ENCODE results near the gene SLC1A1. TPM values are rescaled to one million over a fixed set of nuclear protein-coding genes. Genes with fewer than 3 reads are reported as not detected.
A peak's percentile ranks its signal among the peaks of the same experiment; 100 is the strongest.

Gene SLC1A1
- total and polyA plus RNA-seq, 3 experiments from 2014 or later: 0.09 TPM; not detected in 2

DNA sequence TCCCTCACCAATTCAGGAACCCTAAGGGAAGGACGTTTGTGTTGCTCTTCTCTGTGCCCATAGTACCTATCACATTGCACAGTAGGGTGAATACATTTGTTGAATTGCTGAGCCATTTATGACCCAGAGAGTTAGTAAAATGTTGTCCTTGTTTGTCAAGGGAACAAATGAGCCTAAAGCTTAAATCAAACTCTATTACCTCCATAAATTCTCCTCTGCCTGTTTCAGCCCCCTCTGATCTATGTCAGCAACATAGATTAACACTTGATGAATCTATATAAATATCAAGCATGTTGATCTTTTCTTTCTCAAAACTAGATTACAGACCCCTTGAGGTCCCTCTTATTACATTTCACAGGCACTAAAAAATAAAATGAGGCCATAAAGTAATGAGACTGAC lies 7.1 kb downstream of the SLC1A1 start:
- no peaks in the 10 kb centered on the region for H3K36me3 ChIP-seq (ENCODE audit: insufficient read depth, low read length)
- CTCF ChIA-PET: no interaction called here
- peak overlapping the region in 1 of 8 donors; percentile 37 for H3K27ac Mint-ChIP-seq
- peaks cover 15 to 56% of the 10 kb centered on the region in 2 donors for H3K27me3 Mint-ChIP-seq
- H3K4me1 Mint-ChIP-seq: no peaks in the 10 kb centered on the region
- no peak for DNase-seq
- no peak overlapping the region for H3K4me3 ChIP-seq (ENCODE audit: low read length)
- H3K27me3 ChIP-seq (ENCODE audit: insufficient read depth, low read length, poor library complexity, severe bottlenecking): peaks cover 9% of the 10 kb centered on the region
- no peak overlapping the region for H3K4me3 Mint-ChIP-seq
- POLR2A ChIA-PET: no interaction called here
- peaks cover 0 to 5% (median 2%) of the 10 kb centered on the region in 3 donors for H3K36me3 Mint-ChIP-seq
- no peak overlapping the region for H3K27ac ChIP-seq (ENCODE audit: low read depth, low read length)
- no peaks in the 10 kb centered on the region for H3K9me3 ChIP-seq (ENCODE audit: low read length)
- H3K4me1 ChIP-seq (ENCODE audit: insufficient read depth, low read length): no peaks in the 10 kb centered on the region
- H3K9me3 Mint-ChIP-seq: no peaks in the 10 kb centered on the region

DNA sequence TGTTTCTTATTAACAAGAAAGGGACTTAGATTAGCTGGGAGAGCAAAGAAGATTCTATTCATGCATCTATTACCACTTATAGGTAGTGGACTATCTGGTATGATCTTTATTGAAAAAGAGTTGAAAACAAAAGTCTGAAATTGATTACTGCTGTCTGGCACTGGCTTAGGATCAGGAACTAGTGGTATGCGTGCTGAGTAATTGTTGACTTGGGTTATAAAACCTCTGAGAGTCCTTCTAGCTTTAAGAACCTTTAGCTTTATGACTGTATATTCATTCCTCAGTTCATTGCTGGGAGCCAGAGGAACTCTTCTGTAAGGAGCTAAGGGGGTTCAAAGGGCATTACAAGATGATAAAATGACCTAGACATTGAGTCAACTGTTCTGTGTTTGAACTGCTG lies 7.6 kb downstream of the SLC1A1 start:
- Histone ChIP-seq H3K4me3 (ENCODE audit: low read length) (no peak overlapping the region), H3K27ac (ENCODE audit: low read depth, low read length) (no peak overlapping the region), H3K27me3 (ENCODE audit: insufficient read depth, low read length, poor library complexity, severe bottlenecking) (peaks cover 6% of the 10 kb centered on the region), H3K9me3 (ENCODE audit: low read length) (no peaks in the 10 kb centered on the region), H3K4me1 (ENCODE audit: insufficient read depth, low read length) (no peaks in the 10 kb centered on the region), H3K36me3 (ENCODE audit: insufficient read depth, low read length) (no peaks in the 10 kb centered on the region)
- H3K4me1 Mint-ChIP-seq: no peaks in the 10 kb centered on the region
- peaks cover 0 to 5% (median 2%) of the 10 kb centered on the region in 3 donors for H3K36me3 Mint-ChIP-seq
- H3K4me3 Mint-ChIP-seq: no peak overlapping the region
- DNase-seq: no peak
- CTCF ChIA-PET: no interaction called here
- no peak overlapping the region for H3K27ac Mint-ChIP-seq
- H3K27me3 Mint-ChIP-seq: peaks cover 14 to 53% of the 10 kb centered on the region in 2 donors
- H3K9me3 Mint-ChIP-seq: no peaks in the 10 kb centered on the region
- POLR2A ChIA-PET: no interaction called here

DNA sequence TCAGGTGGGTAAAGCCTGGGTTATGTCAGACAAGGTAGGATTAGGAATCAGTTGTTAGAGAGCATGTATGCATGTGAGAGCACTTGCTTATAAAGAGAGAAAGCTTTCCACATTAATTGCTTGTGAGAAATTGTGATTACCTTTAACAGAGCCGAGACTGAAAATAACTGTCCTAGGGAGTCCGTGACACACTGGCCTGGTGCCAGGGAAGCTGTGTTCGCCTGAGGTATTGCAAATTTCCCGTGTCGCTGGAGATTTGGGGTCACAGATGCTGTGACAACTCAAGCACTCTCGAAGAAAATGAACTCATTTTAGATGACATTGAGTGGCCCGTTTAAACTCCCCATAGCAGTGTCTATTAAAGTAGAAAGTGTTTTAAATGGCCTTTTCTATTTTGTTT lies 9.6 kb downstream of the SLC1A1 start:
- H3K36me3 ChIP-seq (ENCODE audit: insufficient read depth, low read length): no peaks in the 10 kb centered on the region
- H3K36me3 Mint-ChIP-seq: peaks cover 0 to 5% (median 2%) of the 10 kb centered on the region in 3 donors
- no peak for DNase-seq
- no peak overlapping the region for H3K4me3 Mint-ChIP-seq
- no peak overlapping the region for H3K27ac ChIP-seq (ENCODE audit: low read depth, low read length)
- no peaks in the 10 kb centered on the region for H3K4me1 ChIP-seq (ENCODE audit: insufficient read depth, low read length)
- H3K27me3 ChIP-seq (ENCODE audit: insufficient read depth, low read length, poor library complexity, severe bottlenecking): no peaks in the 10 kb centered on the region
- H3K4me1 Mint-ChIP-seq: no peaks in the 10 kb centered on the region
- H3K4me3 ChIP-seq (ENCODE audit: low read length): no peak overlapping the region
- peaks cover 10 to 41% of the 10 kb centered on the region in 2 donors for H3K27me3 Mint-ChIP-seq
- H3K27ac Mint-ChIP-seq: no peak overlapping the region
- POLR2A ChIA-PET: no interaction called here
- no peaks in the 10 kb centered on the region for H3K9me3 ChIP-seq (ENCODE audit: low read length)
- H3K9me3 Mint-ChIP-seq: no peaks in the 10 kb centered on the region
- CTCF ChIA-PET: no interaction called here

DNA sequence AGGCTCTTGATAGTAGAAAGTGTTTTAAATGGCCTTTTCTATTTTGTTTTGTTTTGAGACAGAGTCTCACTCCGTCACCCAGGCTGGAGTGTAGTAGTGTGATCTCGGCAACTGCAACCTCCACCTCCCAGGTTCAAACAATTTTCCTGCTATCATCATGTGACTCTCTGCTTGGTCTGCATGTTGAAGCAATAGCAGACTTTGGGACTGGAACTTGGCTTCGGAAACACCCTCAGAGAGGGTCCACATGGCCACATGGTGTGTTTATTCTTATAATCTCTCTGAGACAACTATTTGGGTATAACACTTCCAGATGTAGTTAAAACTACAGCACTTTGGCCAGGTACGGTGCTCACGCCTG lies 10.9 kb downstream of the SLC1A1 start:
- Histone ChIP-seq H3K4me3 (ENCODE audit: low read length) (no peak overlapping the region), H3K4me1 (ENCODE audit: insufficient read depth, low read length) (no peaks in the 10 kb centered on the region), H3K27ac (ENCODE audit: low read depth, low read length) (no peak overlapping the region), H3K27me3 (ENCODE audit: insufficient read depth, low read length, poor library complexity, severe bottlenecking) (no peaks in the 10 kb centered on the region), H3K36me3 (ENCODE audit: insufficient read depth, low read length) (no peaks in the 10 kb centered on the region), H3K9me3 (ENCODE audit: low read length) (no peaks in the 10 kb centered on the region)
- peaks cover 3 to 29% of the 10 kb centered on the region in 2 donors for H3K27me3 Mint-ChIP-seq
- H3K4me3 Mint-ChIP-seq: no peak overlapping the region
- no peaks in the 10 kb centered on the region for H3K9me3 Mint-ChIP-seq
- ChIA-PET CTCF (no interaction called here), POLR2A (no interaction called here)
- DNase-seq: no peak
- H3K27ac Mint-ChIP-seq: no peak overlapping the region
- no peaks in the 10 kb centered on the region for H3K4me1 Mint-ChIP-seq
- no peaks in the 10 kb centered on the region for H3K36me3 Mint-ChIP-seq

DNA sequence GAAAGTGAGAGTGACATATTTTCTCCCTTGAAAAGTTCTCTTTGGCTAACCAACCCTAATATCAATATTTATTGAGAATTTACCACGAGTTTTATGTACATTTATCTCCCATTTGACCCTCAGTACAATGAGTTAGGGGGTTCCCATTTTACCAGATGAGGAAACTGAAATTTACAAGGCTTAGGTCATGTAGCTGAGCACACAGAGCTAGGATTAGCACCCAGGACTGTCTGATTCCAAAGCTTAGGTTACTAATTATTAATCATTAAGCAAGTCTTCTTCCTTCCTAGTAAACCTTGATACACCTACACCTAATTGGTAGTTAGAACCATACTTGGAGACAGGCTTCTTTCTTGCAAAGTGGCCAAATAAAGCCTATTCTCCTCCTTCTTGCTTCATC lies 12.2 kb downstream of the SLC1A1 start:
- Histone ChIP-seq H3K4me1 (ENCODE audit: insufficient read depth, low read length) (no peaks in the 10 kb centered on the region), H3K27me3 (ENCODE audit: insufficient read depth, low read length, poor library complexity, severe bottlenecking) (no peaks in the 10 kb centered on the region), H3K27ac (ENCODE audit: low read depth, low read length) (no peak overlapping the region), H3K4me3 (ENCODE audit: low read length) (no peak overlapping the region), H3K9me3 (ENCODE audit: low read length) (no peaks in the 10 kb centered on the region), H3K36me3 (ENCODE audit: insufficient read depth, low read length) (no peaks in the 10 kb centered on the region)
- peaks cover 3 to 22% of the 10 kb centered on the region in 2 donors for H3K27me3 Mint-ChIP-seq
- H3K36me3 Mint-ChIP-seq: no peaks in the 10 kb centered on the region
- no peak overlapping the region for H3K4me3 Mint-ChIP-seq
- no peak for DNase-seq
- H3K9me3 Mint-ChIP-seq: no peaks in the 10 kb centered on the region
- H3K4me1 Mint-ChIP-seq: no peaks in the 10 kb centered on the region
- H3K27ac Mint-ChIP-seq: no peak overlapping the region
- ChIA-PET CTCF (no interaction called here), POLR2A (no interaction called here)

DNA sequence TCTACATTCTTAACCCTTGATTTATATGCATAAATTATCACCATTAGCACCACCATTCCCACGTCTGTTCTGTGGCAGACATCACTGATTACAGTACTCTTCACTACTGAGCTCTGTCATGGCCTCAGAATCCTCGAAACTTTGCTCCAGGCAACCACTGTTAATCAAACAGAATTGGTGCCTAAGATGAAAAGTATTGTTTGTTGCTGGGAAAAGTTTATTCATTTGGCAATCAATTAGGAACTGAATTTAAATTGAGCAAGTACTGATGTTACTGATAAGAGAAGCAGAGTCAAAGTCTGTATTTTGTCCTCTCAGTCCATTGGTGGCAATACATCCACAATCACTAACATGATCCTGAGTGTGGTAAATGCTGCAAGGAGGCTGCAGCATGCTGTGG lies 12.8 kb downstream of the SLC1A1 start:
- H3K4me1 ChIP-seq (ENCODE audit: insufficient read depth, low read length): no peaks in the 10 kb centered on the region
- H3K27ac ChIP-seq (ENCODE audit: low read depth, low read length): no peak overlapping the region
- Mint-ChIP-seq H3K36me3 (no peaks in the 10 kb centered on the region), H3K9me3 (no peaks in the 10 kb centered on the region), H3K27ac (no peak overlapping the region), H3K4me1 (no peaks in the 10 kb centered on the region), H3K4me3 (no peak overlapping the region), H3K27me3 (peaks cover 3 to 18% of the 10 kb centered on the region in 2 donors)
- no peaks in the 10 kb centered on the region for H3K27me3 ChIP-seq (ENCODE audit: insufficient read depth, low read length, poor library complexity, severe bottlenecking)
- no peaks in the 10 kb centered on the region for H3K36me3 ChIP-seq (ENCODE audit: insufficient read depth, low read length)
- ChIA-PET POLR2A (no interaction called here), CTCF (no interaction called here)
- no peak overlapping the region for H3K4me3 ChIP-seq (ENCODE audit: low read length)
- H3K9me3 ChIP-seq (ENCODE audit: low read length): no peaks in the 10 kb centered on the region
- DNase-seq: no peak

DNA sequence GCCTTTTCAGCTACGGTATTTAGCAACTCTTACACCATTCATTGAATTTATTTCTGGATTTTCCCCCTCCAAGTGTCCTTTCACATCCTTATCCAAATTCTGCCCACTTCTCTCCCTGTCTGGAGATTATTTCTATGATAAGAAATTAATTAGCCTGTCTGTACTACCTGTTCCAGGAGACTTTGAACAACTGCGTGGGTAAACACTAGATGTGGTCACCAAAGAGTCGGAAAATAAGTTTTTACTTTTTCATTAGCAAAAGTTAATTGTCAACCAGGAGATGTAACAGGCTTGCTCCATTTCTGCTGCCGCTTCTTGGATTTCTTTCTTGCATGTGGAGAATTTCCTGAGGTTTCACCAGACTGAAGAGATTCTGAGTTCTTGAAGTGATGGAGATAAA lies 14.0 kb downstream of the SLC1A1 start:
- no peaks in the 10 kb centered on the region for H3K4me1 Mint-ChIP-seq
- no peaks in the 10 kb centered on the region for H3K36me3 ChIP-seq (ENCODE audit: insufficient read depth, low read length)

DNA sequence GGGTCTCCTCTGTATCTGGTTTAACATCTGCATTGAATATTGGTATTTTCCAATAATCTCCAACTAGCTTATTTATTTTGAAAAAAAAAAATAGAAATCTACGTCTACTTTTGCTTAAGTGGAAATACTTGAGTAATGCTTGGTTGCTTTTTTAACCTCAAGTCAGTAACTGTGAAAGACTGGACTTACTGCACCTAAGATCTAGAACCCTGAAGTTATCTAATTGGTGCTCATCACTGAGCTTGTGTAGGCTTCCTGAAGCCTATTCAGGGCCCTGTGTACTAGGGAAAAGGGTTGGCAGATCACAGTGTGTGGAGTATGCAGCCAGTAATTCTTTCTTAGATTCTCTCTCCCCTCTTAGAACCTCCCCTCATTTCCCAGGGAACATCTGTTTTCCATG lies 16.2 kb downstream of the SLC1A1 start:
- Histone ChIP-seq H3K4me1 (ENCODE audit: insufficient read depth, low read length) (no peaks in the 10 kb centered on the region), H3K36me3 (ENCODE audit: insufficient read depth, low read length) (no peaks in the 10 kb centered on the region), H3K27me3 (ENCODE audit: insufficient read depth, low read length, poor library complexity, severe bottlenecking) (no peaks in the 10 kb centered on the region), H3K4me3 (ENCODE audit: low read length) (no peak overlapping the region), H3K27ac (ENCODE audit: low read depth, low read length) (no peak overlapping the region), H3K9me3 (ENCODE audit: low read length) (no peaks in the 10 kb centered on the region)
- Mint-ChIP-seq H3K27me3 (peaks cover 3 to 4% of the 10 kb centered on the region in 2 donors), H3K4me3 (no peak overlapping the region), H3K27ac (no peak overlapping the region), H3K9me3 (peaks cover 0 to 1% (median 0%) of the 10 kb centered on the region in 5 donors), H3K36me3 (peaks cover 0 to 1% (median 0%) of the 10 kb centered on the region in 3 donors), H3K4me1 (no peaks in the 10 kb centered on the region)
- POLR2A ChIA-PET: no interaction called here
- no peak for DNase-seq
- CTCF ChIA-PET: no interaction called here

More for the DNA sequence above, 14.0 kb downstream of the SLC1A1 start:
- ChIA-PET CTCF (no interaction called here), POLR2A (no interaction called here)
- Histone ChIP-seq H3K4me3 (ENCODE audit: low read length) (no peak overlapping the region), H3K27me3 (ENCODE audit: insufficient read depth, low read length, poor library complexity, severe bottlenecking) (no peaks in the 10 kb centered on the region), H3K4me1 (ENCODE audit: insufficient read depth, low read length) (no peaks in the 10 kb centered on the region), H3K9me3 (ENCODE audit: low read length) (no peaks in the 10 kb centered on the region), H3K27ac (ENCODE audit: low read depth, low read length) (no peak overlapping the region)
- Mint-ChIP-seq H3K9me3 (no peaks in the 10 kb centered on the region), H3K27me3 (peaks cover 2 to 17% of the 10 kb centered on the region in 2 donors), H3K36me3 (peaks cover 0 to 1% (median 0%) of the 10 kb centered on the region in 3 donors), H3K27ac (no peak overlapping the region), H3K4me3 (no peak overlapping the region)
- no peak for DNase-seq
